ENCODE results near the gene WFDC8.

WFDC8 gene

DNA sequence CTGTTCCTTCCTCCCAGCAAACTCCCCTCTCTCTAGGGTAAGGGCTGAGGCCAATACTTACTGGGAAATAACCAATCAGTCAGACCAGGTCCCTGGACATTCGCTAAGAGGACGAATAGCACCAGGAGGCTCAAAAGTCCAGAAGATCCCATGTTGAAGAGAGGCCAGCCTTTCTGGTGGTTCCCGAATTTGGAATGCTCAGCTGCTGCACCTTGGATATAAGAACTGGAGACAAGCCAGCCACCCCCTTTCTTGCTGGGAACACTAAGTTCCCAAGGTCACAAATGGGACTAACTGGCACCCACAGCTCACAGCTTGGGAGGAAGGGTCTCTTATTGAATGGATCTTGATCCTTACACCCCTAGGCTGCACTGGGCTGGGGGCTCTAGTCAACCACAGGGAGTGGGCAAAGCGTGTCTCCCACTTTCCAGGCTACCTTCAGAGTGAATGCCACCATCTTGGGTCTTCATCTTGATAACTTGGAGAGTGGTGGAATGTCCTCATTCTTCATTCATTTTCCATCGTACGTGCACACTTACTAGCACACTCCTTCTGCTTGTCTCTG, 31.8 kb downstream of the WFDC8 start, which contains the start of gene EPPIN:
EPPIN (minus strand) TSS at position 196 of the 565 bp plus-strand sequence; CDS start at position 152, 44 bp downstream.
- no peak for DNase-seq

DNA sequence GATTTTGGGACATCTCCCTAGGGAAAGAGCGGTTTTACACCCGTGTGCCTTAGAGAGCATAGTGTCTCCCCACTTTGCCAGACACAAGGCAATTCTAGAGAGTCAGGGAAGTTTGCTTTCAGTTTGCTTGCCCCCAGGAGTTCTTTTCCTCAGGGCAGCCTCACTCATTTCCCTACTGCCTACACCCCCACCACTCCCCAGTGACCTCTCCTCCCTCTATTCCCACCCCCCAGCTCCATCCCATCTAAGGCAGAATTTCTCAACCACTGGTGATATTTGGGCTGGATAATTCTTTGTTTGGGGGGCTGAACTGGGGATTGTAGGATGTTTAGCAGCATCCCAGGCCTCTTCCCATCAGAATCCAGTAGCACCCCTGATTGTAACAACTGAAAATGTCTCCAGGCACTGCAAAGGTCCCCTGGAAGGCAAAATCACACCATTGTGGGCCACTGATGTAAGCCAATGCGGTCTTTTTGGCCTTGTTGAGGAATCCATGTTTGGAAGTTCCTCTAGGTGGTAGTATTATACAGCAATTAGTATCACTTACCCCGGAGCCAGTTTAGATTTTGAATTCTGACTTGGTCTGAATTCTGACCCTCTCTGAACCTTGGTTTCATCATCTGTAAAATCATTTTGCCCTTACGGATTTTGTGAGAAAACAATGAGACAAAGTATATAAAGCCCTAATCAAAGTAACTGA, 33.2 kb downstream of the WFDC8 start:
- DNase-seq: no peak

DNA sequence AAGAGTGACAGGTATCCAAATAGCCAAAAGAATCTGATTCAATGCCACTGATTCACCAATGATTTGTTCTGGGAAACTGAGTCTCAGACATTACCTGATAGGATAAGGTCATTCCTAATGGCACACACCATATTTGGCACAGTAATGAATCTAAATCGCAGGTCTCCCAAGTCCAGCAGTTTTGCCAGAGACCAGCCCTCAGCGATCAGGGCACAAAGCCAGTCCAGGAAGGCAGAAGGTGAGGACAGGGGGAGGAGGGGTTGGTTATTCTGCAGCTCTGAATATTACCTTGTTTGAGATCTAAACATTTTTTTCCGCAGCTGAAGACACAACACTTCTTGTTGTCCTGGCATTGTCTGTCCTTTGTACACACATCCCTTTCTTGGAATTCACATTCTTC, 33.7 kb downstream of the WFDC8 start:
- no peak for DNase-seq

DNA sequence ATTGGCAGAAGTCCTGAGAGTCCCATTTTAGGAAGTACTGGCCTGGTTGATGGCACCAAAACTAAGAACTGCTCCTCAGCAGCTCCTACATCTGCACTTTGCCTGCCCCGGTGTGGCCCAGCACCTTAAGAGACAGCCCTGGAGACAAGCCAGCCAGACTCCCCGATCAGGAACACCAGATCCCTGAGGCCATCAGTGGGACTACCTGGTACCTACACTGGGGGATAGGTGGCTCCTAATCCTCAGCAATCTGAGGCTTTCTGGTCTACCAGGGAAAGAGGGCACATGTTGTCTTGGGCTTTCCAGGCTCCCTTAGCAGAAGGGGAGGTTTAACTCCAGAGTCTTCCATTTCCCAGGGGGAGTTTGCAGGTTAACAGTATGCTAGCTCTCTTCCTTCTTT, 39.7 kb downstream of the WFDC8 start, which contains the start of gene WFDC6:
WFDC6 (minus strand) TSS at position 101 of the 400 bp plus-strand sequence; CDS start at position 26, 75 bp downstream.
- no peak for DNase-seq

DNA sequence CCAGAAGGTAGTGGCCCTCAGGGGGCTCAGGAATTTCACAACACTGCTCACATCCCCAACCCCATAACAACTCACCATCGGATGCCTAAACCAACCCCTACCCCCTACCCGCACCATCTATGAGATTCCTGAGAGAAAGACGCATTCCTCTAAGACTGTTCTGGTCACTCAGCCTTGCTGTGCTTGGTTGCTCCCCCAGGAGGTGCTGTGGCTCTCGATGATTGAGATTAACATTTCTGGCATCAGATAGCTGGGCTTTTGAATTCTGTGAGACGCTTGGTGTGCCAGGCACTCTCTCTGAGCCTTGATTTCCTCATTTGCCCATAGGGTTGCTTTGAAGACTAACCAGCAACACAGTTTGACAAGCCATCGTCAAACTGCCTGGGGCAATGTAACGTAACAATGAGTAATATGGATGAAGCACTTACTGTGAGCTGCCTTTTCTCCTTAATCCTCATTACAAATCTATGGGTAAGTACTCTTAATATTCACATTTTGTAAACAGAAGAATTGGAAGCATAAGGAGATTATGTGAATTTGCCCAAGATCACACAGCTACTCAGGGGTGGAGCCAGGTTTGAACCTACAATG, 40.8 kb downstream of the WFDC8 start:
- DNase-seq: no peak

DNA sequence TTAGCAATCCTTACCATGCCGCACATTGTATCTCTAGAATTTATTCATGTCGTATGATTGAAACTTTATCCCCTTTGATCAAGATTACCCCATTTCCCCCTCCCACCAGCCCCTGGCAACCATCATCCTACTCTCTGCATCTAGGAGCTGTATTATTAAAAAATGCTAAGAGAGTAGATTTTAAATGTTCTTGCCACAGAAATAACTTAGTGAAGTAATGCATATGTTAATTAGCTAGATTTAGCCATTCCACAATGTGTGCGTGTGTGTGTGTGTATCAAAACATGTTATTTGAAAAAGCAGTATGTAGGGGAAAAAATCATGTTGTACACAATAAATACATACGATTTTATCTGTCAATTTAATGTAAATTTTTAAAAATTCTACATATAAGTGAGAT, 51.8 kb downstream of the WFDC8 start:
- DNase-seq: no peak

DNA sequence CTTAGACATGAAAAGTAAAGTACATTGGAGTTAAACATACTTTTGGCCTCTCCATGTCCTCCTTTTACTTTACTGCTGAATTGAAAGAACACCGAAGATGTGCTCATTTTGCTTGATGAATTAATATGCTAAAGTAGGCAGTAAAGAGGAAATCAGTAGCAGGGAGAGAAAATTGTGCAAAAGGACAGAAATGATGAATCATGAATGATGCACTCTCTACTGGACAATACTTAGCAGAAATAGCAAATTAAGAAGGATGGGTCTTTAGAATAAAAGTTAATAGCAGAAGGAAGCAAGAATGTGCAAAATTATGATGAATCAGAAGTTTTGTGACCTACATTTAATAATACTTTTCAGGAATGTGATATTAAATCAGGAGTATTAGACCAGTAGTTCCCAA, 55.3 kb downstream of the WFDC8 start:
- DNase-seq: no peak

DNA sequence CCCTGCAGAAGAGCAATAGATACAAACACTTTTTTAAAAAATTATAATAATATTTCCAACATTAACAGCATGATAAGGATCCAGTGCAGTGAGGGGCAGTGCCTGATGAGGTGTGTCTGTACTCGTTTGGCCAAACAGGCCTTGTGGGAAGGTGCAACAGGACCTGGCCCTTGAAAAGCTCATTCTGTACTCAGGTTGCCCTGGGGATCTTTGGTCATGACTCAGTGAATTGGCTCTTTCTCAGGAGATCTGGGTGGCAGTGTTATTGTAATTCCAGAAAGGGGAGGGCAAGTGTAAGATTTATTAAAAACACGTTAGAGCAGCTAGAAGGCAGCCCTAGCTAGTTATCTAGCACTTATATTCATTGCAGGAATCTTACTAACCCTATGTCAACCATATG, 60.8 kb downstream of the WFDC8 start:
- no peak for DNase-seq

DNA sequence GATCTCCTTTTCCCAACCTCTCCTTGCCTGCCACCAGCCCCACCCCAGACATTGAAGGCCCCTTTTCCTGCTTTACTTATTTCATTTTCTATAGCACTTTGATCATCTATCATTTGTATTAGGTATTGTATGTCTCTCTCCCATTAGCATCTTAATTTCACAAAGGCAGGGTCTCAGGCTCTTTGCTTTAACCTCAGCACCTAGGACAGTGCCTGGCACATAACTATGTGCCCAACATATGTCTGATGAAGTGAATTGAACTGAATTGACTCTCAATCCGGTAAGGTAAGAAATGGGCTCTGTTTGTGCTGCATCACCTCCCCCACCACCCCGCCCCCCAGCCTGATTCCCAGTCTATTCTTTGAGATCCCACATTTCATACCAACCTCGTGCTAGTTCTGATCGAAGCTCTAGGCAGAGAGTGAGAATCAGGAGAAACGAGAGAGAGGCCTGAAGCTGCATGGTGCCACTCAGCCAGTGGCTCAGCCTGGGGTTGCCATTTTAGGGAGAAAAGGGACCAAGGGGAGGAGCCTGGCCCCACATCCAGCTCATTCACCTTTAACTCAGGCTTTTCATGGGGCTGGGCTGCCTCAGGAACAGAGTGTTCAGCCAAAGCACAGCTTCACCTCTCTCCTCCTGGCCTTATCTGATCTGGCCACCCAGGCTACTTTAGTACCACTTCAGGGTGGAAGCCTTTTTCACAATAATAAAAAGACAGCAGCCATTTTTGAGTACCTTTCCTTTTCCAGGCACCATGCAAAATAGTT, 63.8 kb downstream of the WFDC8 start, which contains the start of gene SPINT3:
SPINT3 (minus strand) TSS at position 476 of the 767 bp plus-strand sequence; CDS start at position 462, 14 bp downstream.
- DNase-seq: no peak

DNA sequence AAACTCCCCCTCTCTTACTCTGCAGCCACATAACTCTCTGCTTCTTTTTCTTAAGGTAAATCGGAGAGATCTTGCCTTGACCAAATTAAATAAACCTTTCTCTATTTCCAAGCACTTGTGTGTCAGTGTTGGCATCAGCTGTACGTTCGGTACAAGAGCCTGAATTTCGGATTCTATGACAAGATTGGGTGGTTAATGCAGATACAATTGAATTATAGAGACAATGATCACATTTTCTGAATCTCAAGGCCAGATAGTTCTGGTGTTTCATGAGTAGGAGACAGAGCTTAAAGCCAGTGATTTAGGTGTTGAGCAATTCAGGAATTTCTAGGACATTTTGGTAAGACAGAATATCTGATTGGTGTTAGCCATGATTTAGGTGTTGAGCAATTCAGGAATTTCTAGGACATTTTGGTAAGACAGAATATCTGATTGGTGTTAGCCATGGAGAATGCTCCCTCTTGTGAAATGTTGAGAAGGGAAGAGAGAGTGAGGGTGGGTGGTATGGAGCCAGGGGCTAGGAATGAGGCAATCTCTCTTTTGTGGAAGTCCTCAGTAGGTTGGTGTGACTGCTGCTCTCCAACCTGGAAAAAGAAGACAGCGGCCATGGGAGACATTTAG, 68.7 kb downstream of the WFDC8 start:
- no peak for DNase-seq

DNA sequence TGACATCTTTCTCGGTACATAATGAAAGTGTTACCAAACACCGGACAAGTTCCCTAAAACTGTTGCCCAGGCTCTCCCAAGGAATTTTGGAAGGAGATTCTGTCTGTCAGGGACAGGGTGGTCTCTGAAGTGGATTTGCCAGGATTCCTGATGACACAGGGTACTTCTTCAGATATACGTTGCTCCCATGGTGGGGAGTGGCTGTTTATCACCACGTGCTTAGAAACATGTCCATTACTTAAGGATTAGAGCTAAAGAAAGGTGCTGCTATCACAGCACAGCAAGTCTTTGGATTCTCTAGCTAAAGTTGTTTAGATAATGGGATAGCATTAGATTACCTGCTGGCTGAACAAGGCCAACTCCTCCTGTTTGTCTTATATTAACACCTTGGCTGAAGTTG, 70.0 kb downstream of the WFDC8 start:
- no peak for DNase-seq

DNA sequence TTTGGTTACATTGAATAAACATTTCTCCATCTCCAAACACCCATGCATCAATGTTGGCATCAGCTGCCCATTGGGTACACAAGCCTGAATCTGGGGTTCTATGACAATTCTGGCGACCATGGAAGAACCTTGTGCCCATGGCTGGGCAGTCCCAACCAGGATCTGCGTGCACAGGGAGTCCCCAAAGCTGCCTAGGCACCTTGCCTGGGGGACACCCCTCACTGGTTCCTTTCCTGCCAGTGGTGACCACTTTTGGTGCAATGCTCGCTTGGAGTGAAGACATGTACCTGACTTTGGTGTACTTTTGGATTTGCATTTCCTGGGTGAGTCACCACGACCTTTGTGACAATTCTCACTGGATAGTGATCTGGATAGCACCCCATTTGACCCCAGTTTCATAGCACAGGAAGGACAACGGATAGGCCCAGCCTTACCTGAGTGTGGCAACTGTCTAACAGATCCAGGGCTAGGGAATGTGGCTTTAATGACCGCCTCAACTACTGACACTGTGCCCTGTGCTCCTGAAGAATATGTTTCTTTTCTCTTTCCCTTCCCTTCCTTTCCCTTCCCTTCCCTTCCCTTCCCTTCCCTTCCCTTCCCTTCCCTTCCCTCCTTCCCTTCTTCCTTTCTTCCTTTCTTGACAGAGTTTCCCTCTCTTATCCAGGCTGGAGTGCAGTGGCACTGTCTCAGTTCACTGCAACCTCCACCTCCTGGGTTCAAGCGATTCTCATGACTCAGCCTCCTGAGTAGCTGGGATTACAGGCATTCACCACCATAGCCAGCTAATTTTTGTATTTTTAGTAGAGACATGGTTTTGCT, 70.8 kb downstream of the WFDC8 start:
- DNase-seq: no peak

DNA sequence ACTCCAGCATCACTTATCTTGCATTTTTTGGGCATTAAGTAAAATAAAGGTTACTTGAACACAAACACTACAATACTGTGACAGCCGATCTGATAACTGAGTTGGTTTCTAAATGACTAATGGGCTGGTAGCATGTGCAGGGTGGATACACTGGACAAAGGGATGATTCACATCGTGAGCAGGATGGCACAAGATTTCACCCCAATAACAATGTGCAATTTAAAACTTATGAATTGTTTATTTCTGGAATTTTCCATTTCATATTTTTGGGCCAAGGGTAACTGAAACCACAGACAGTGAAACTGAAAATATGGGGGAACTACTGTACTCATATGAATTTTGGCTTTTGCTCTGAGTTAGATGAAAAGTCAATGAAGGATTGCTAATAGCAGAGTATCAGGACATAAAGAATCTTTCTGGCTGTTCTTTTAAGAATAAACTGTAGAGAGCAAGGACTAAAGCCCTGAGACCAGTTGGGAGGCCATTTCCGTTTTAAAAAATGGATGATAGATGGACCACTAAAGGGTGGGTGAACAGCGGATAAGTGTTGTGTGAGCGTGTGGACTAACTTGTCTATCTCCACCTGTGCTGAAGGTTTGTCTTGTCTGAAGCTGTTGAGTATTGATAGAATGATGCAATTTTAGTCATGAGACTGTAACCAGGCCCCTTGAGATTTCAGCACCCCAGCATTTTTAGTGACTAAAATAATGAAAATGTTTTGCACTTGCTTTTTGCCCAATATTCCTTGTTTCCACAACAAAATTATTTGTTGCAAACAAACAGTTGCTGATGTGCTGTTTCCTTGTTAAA, 71.9 kb downstream of the WFDC8 start:
- no peak for DNase-seq

DNA sequence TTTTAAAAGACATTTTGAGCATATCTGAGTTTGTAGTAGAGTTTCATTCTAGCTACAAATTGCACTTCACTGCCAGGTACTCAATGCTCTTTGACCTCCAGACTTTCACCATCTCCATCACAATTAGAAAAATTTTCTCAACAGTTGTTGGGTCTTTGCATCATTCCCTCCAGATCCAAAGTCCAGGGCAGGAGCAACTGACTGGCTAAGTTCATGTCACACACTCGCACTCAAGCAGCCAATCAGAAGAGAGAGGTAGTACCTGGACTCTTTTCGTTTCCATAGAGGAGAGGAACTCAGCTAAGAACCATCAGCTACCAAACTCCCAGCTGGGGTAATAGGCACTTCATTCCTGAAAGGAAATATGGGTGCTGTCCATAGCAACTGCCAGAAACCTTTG, 72.7 kb downstream of the WFDC8 start:
- DNase-seq: no peak

DNA sequence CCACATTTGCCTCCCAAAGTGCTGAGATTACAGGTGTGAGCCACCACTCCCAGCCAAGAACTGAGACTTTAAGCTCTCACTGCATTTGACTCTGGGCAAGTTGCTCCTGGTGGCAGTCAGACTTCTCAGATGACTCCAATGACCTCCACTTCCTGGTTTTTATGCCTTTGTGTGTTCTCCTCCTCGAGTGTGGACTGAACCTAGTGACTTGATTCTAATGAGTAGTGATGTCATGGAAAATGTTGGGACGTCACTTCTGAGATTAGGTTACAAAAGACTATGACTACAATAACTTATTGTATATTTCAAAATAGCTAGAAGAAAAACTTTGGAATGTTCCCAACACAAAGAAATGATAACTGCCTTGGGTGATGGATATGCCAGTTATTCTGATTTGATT, 75.7 kb downstream of the WFDC8 start:
- DNase-seq: no peak

DNA sequence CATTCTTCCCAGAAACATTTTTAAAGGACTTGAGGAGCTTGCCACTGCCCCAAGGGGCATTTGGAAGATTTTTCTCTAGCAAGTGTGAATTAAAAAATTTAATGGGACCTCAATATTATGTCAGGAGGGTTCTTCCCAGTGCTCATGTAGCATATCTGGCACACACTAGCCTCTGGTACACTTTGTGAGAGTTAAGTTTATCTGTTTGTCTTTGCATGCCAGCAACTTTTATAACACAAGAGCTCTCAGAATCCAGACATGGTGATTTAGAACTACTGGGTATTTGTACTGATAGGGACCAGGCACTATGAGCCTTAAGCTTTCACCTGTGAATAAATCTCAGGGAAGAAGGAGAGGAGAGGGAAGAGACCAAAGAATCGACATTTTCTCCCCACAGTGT, 76.5 kb downstream of the WFDC8 start:
- no peak for DNase-seq
